ENCODE results near the gene EWSR1.

- TF ChIP-seq CTCF (tag by site-specific recombination; IDR thresholded peaks at IDR 0.05) (no peak), TRIM28 (IDR thresholded peaks at IDR 0.05; ENCODE audit: borderline replicate concordance, low read length) (no peak), ZNF274 (IDR thresholded peaks at IDR 0.05; ENCODE audit: low read length) (no peak), ZNF274 (tag by site-specific recombination; IDR thresholded peaks at IDR 0.05; ENCODE audit: borderline replicate concordance) (no peak), KLF1 (tag by site-specific recombination; IDR thresholded peaks at IDR 0.05) (no peak), KLF7 (tag by site-specific recombination; IDR thresholded peaks at IDR 0.05; ENCODE audit: borderline replicate concordance) (no peak), KLF10 (tag by site-specific recombination; IDR thresholded peaks at IDR 0.05) (no peak), ZNF843 (tag by site-specific recombination; IDR thresholded peaks at IDR 0.05) (no peak), ZNF302 (tag by site-specific recombination; IDR thresholded peaks at IDR 0.05; ENCODE audit: low read depth) (no peak), REST (tag by site-specific recombination; IDR thresholded peaks at IDR 0.05) (no peak), ZNF768 (tag by site-specific recombination; IDR thresholded peaks at IDR 0.05) (no peak), ZNF433 (tag by site-specific recombination; IDR thresholded peaks at IDR 0.05; ENCODE audit: low read depth) (no peak), WT1 (tag by site-specific recombination; IDR thresholded peaks at IDR 0.05) (no peak)
- TF ChIP-seq, protein P1, sequence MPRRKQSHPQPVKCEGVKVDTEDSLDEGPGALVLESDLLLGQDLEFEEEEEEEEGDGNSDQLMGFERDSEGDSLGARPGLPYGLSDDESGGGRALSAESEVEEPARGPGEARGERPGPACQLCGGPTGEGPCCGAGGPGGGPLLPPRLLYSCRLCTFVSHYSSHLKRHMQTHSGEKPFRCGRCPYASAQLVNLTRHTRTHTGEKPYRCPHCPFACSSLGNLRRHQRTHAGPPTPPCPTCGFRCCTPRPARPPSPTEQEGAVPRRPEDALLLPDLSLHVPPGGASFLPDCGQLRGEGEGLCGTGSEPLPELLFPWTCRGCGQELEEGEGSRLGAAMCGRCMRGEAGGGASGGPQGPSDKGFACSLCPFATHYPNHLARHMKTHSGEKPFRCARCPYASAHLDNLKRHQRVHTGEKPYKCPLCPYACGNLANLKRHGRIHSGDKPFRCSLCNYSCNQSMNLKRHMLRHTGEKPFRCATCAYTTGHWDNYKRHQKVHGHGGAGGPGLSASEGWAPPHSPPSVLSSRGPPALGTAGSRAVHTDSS (tag by site-specific recombination; IDR thresholded peaks at IDR 0.05), result no peak
These were observed 55.6 kb downstream of the EWSR1 start for GRCh38 chr22:29323641-29324040.

Data from HEK293 (cell line).